GM19468 (cell line): Measurements from ENCODE around the gene DDX4.

ENCODE experiments used
- ATAC-seq: cut with Tn5 transposase; IDR thresholded peaks from one replicate; pipeline ENCODE4 v1.9.1; 2021; ENCODE audit warnings: mild to moderate bottlenecking, moderate library complexity, moderate number of reproducible peaks; ENCODE audit not compliant: unreplicated experiment; ENCODE audit errors: extremely low read depth

DDX4 gene

GRCh38 chr5:55817030-55817429, 79.2 kb downstream of the DDX4 start:
- ATAC-seq = no peak

GRCh38 chr5:55820488-55820887, 82.6 kb downstream of the DDX4 start:
- no peak for ATAC-seq

- ATAC-seq = no peak
Observed at GRCh38 chr5:55821731-55822512, 84.1 kb downstream of the DDX4 start.

- ATAC-seq = no peak
Observed at GRCh38 chr5:55823151-55823796, 85.4 kb downstream of the DDX4 start.

- ATAC-seq = no peak
Observed at GRCh38 chr5:55829956-55830355, 92.1 kb downstream of the DDX4 start.

GRCh38 chr5:55832446-55832845, 94.6 kb downstream of the DDX4 start:
- ATAC-seq = no peak

GRCh38 chr5:55836191-55836590, 98.3 kb downstream of the DDX4 start:
- no peak for ATAC-seq

GRCh38 chr5:55841976-55842375, 104.1 kb downstream of the DDX4 start:
- ATAC-seq = no peak

- ATAC-seq = no peak
Observed at GRCh38 chr5:55847837-55848236, 110.0 kb downstream of the DDX4 start.

- ATAC-seq = no peak
Observed at GRCh38 chr5:55848783-55849182, 110.9 kb downstream of the DDX4 start.

- ATAC-seq = no peak
Observed at GRCh38 chr5:55850839-55851674, 113.2 kb downstream of the DDX4 start, which contains the start of gene IL31RA. Gene IL31RA, plus strand, starts transcription at chr5:55851357. Its CDS starts 214 bp downstream, at chr5:55851571.

GRCh38 chr5:55851675-55851979, 113.8 kb downstream of the DDX4 start:
- ATAC-seq = no peak

- ATAC-seq = no peak
Observed at GRCh38 chr5:55852503-55852902, 114.6 kb downstream of the DDX4 start.

- ATAC-seq = no peak
Observed at GRCh38 chr5:55853041-55853670, 115.3 kb downstream of the DDX4 start.

- ATAC-seq = no peak
Observed at GRCh38 chr5:55853818-55854217, 116.0 kb downstream of the DDX4 start.

- no peak for ATAC-seq
Observed at GRCh38 chr5:55855509-55855908, 117.6 kb downstream of the DDX4 start.

- no peak for ATAC-seq
Observed at GRCh38 chr5:55856516-55857246, 118.8 kb downstream of the DDX4 start.

GRCh38 chr5:55857247-55857640, 119.4 kb downstream of the DDX4 start:
- ATAC-seq = no peak

GRCh38 chr5:55858104-55858503, 120.2 kb downstream of the DDX4 start:
- no peak for ATAC-seq

GRCh38 chr5:55860288-55860687, 122.4 kb downstream of the DDX4 start:
- no peak for ATAC-seq
